ENCODE data around the gene SLAMF7. TPM values are rescaled to one million over a fixed set of nuclear protein-coding genes. Genes with fewer than 3 reads are reported as not detected.

Gene SLAMF7
- total and polyA plus RNA-seq, 2 of the 8 experiments (the other 6 are each of a cell fraction or from before 2014, with no cell fraction given) = not detected

GRCh38 chr1:160767395-160768294 is 28.6 kb downstream of the SLAMF7 start:
- no peak overlapping the region for H2AK5ac ChIP-seq (ENCODE audit: low read depth, low read length)
- H3K14ac ChIP-seq (ENCODE audit: insufficient read length) = no peak overlapping the region
- no peaks in the 10 kb centered on the region for H4K20me1 ChIP-seq (replicated peaks in 1 of 2; ENCODE audit: control insufficient read depth in 1 of 2, insufficient read depth in 2 of 2, low read length in 2 of 2)
- H3K36me3 ChIP-seq (ENCODE audit: control insufficient read depth in 2 of 4, insufficient read depth in 4 of 4, low read length in 3 of 4) = no peaks in the 10 kb centered on the region
- peak overlapping the region; percentile 12 for H4K91ac ChIP-seq (replicated peaks; ENCODE audit: insufficient read length, low read length)
- no peak for DNase-seq (ENCODE audit: low read depth in 1 of 2, low spot score in 2 of 2)
- CTCF ChIA-PET (ENCODE audit: partially characterized antibody) = interaction anchor here (0.6 to 11.9 kb wide), 28 partner anchors 9 to 201 kb away, joined by 3 to 141 read pairs (median 4); partner anchors contain the start of gene ITLN2
- no peak overlapping the region for H3K9ac ChIP-seq (replicated peaks in 1 of 4; ENCODE audit: extremely low read depth in 1 of 4, low read depth in 3 of 4, low read length in 3 of 4)
- H3K23me2 ChIP-seq (ENCODE audit: low read depth, low read length) = no peaks in the 10 kb centered on the region
- H2BK20ac ChIP-seq (ENCODE audit: low read length) = no peak overlapping the region
- no peaks in the 10 kb centered on the region for H3K79me2 ChIP-seq (ENCODE audit: control insufficient read depth in 1 of 2, insufficient read depth in 2 of 2, low read length in 2 of 2)
- FAIRE-seq = no peak
- H2BK120ac ChIP-seq (replicated peaks; ENCODE audit: low read depth, low read length) = no peak overlapping the region
- WGBS, 2 experiments (ENCODE audit: extremely low coverage in 1 of 2, insufficient coverage in 1 of 2, insufficient read length in 1 of 2, insufficient replicate concordance in 2 of 2, low coverage in 1 of 2, low lambda C conversion rate in 2 of 2, missing lambda C conversion rate in 1 of 2) = 74% methylated on average over 8 of the region's 8 CpGs; no CpG with 5 or more reads in 1 of the 2 experiments
- H3K79me1 ChIP-seq (ENCODE audit: low read depth, low read length) = no peaks in the 10 kb centered on the region
- no peaks in the 10 kb centered on the region for H3K27me3 ChIP-seq (replicated peaks in 1 of 4; ENCODE audit: control insufficient read depth in 3 of 4, extremely low read depth in 1 of 4, insufficient read depth in 3 of 4, low read length in 3 of 4)
- no peak overlapping the region for H3K4me2 ChIP-seq (ENCODE audit: insufficient read depth in 1 of 2, low read depth in 2 of 2, low read length in 2 of 2)
- peak overlapping the region; percentile 20; the same call in 1 of the 2 replicates for H2BK15ac ChIP-seq (ENCODE audit: low read length)
- no peak overlapping the region for H3K18ac ChIP-seq (ENCODE audit: extremely low read depth, low read length)
- H3K23ac ChIP-seq (ENCODE audit: insufficient read length) = no peak overlapping the region
- no peak overlapping the region for H2BK5ac ChIP-seq (ENCODE audit: low read depth, low read length)
- TF ChIP-seq RAD21 (IDR thresholded peaks at IDR 0.05 in 1 of 2, conservative IDR thresholded peaks at IDR 0.05 in 1 of 2; ENCODE audit: low read depth in 2 of 2, low read length in 2 of 2) (no peak), NANOG (IDR thresholded peaks at IDR 0.05; ENCODE audit: insufficient read depth, low read depth, low read length, poor library complexity, severe bottlenecking) (no peak), BRCA1 (IDR thresholded peaks at IDR 0.05; ENCODE audit: low read depth, low read length) (no peak), HDAC6 (IDR thresholded peaks at IDR 0.05; ENCODE audit: low read depth, low read length) (no peak), TEAD4 (IDR thresholded peaks at IDR 0.05; ENCODE audit: low read depth, low read length) (no peak)
- TF ChIP-seq, protein P1, sequence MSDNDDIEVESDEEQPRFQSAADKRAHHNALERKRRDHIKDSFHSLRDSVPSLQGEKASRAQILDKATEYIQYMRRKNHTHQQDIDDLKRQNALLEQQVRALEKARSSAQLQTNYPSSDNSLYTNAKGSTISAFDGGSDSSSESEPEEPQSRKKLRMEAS (IDR thresholded peaks at IDR 0.05) = no peak
- no peak overlapping the region for H3K27ac ChIP-seq (ENCODE audit: low read depth, low read length)
- H3K56ac ChIP-seq (replicated peaks; ENCODE audit: insufficient read length, low read depth, low read length) = no peak overlapping the region
- POLR2A ChIA-PET (ENCODE audit: partially characterized antibody) = interaction anchor here (1.0 kb wide), 1 partner anchor 19 kb away, joined by 3 read pairs; no protein-coding TSS in a partner anchor
- H4K8ac ChIP-seq (ENCODE audit: extremely low read depth, insufficient read depth, low read length) = no peak overlapping the region
- H3K4me3 ChIP-seq (ENCODE audit: extremely low read depth in 1 of 4, insufficient read depth in 2 of 4, low read depth in 3 of 4, low read length in 4 of 4) = no peak overlapping the region
- H2BK12ac ChIP-seq (ENCODE audit: low read depth, low read length) = no peak overlapping the region
- H4K5ac ChIP-seq (ENCODE audit: insufficient read length, low read depth, low read length) = no peak overlapping the region
- no peak overlapping the region for H3K4ac ChIP-seq (replicated peaks; ENCODE audit: insufficient read length, low read depth, low read length)
- no peaks in the 10 kb centered on the region for H3K4me1 ChIP-seq (replicated peaks in 1 of 4; ENCODE audit: control insufficient read depth in 3 of 4, insufficient read depth in 4 of 4, low read length in 3 of 4)
- H2AFZ ChIP-seq (ENCODE audit: low read length) = peak overlapping the region; percentile 94
- H3K9me3 ChIP-seq (ENCODE audit: insufficient read depth in 2 of 2, low read depth in 1 of 2, low read length in 1 of 2) = no peaks in the 10 kb centered on the region

Data from H1 (cell line).